Measurements from ENCODE around the gene MYO9B.
A peak's percentile ranks its signal among the peaks of the same experiment; 100 is the strongest.

Gene MYO9B

DNA sequence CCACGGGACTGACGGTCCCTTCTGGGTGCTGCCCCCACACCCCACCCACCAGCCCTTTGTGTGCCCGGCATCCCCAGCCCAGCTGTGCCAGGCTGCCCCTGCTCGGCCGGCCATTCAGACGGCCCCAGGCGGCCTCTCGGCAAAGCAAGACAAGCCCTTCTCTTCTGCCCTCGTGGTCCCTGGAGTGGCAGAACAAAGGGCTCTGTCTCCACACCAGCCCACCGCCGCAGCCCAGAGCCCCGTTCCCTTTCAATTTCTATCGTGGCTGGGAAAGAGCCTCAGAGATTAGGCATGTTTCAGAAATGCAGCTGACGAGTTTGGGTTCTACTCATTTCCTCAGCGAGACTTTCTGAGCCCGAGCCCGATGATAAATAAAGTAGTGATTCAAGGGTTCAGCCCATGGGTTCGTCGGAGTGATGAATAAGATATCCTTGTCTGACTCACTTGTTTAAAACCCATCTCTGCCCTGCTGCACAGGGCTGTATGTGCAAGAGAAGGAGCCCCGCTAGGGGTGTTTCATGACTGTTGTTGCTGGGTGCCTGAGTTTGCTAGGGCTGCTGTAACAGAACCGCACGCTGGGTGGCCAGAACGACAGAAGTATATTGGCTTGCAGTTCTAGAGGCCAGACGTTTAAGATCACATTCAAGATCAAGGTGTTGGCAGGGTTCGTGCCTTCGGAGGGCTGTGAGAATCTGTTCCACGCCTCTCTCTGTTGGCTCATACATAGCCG, 4.3 kb downstream of the MYO9B start:
- no peak for DNase-seq
- Mint-ChIP-seq H3K4me1 (peaks cover 53% of the 10 kb centered on the region), H3K27ac (peak overlapping the region; percentile 85), H3K9me3 (no peaks in the 10 kb centered on the region), H3K36me3 (ENCODE audit: low read depth) (no peaks in the 10 kb centered on the region), H3K27me3 (ENCODE audit: low read depth, poor library complexity) (no peaks in the 10 kb centered on the region), H3K4me3 (no peak overlapping the region)
- TF ChIP-seq, protein P1, sequence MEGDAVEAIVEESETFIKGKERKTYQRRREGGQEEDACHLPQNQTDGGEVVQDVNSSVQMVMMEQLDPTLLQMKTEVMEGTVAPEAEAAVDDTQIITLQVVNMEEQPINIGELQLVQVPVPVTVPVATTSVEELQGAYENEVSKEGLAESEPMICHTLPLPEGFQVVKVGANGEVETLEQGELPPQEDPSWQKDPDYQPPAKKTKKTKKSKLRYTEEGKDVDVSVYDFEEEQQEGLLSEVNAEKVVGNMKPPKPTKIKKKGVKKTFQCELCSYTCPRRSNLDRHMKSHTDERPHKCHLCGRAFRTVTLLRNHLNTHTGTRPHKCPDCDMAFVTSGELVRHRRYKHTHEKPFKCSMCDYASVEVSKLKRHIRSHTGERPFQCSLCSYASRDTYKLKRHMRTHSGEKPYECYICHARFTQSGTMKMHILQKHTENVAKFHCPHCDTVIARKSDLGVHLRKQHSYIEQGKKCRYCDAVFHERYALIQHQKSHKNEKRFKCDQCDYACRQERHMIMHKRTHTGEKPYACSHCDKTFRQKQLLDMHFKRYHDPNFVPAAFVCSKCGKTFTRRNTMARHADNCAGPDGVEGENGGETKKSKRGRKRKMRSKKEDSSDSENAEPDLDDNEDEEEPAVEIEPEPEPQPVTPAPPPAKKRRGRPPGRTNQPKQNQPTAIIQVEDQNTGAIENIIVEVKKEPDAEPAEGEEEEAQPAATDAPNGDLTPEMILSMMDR (IDR thresholded peaks at IDR 0.05), result no peak

DNA sequence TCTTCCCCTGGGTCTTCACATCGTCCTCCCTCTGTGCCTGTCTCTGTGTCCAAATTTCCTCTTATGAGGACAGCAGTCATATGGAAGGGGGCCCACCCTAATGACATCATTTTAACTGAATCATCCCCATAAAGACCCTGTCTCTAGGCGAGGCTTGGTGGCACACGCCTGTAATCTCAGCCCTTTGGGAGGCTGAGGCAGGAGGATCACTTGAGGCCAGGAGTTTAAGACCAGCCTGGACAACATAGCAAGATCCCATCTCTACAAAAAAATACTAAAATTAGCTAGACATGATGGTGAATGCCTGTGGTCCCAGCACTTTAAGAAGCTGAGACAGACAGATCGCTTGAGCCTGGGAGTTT, 4.8 kb downstream of the MYO9B start:
- TF ChIP-seq, protein P1 (IDR thresholded peaks at IDR 0.05), result no peak
- Mint-ChIP-seq H3K27me3 (ENCODE audit: low read depth, poor library complexity) (no peaks in the 10 kb centered on the region), H3K4me3 (no peak overlapping the region), H3K27ac (no peak overlapping the region), H3K9me3 (no peaks in the 10 kb centered on the region), H3K4me1 (peaks cover 50% of the 10 kb centered on the region), H3K36me3 (ENCODE audit: low read depth) (no peaks in the 10 kb centered on the region)
- no peak for DNase-seq

DNA sequence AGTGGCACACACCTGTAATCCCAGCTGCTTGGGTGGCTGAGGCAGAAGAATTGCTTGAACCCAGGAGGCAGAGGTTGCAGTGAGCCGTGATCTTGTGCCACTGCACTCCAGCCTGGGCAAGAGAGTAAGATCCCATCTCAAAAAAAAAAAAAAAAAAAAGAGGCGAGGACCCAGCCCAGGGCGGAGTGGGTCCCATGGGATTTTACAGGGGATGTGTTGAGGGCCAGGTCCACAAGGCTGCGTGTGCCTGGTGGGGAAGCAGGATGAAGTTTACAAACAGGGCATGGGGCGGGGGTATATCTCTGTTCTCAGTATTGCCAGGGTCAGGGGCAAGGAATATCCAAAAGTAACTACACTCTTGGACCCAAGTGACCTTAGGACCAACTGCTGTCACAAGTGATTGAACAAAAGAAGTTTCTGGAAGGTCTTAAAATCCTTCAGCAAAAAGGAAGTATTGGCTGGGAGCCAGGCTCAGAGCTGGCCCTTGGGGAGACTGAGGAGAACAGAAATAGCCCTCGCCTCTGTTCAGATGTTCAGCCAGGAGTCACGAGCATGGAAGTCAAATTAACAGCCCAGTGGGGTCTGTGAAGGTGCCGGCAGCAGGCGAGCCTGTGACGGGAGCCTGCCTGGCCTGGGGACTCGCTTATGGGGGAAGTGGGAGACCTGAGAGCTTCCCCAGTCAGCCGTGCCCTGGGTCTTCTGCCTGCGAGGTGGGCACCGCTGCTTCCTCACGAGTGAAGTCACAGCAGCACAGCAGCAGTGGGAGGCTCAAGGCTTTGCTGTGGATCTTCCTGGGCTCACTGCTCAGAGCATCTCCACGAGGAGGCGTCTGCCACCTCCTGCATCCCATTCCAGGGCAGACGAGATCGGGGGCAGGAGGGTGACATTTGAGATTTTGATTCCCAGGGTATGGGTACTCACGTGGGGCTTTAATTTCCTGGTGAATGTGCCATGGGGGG, 6.4 kb downstream of the MYO9B start:
- DNase-seq, result no peak

DNA sequence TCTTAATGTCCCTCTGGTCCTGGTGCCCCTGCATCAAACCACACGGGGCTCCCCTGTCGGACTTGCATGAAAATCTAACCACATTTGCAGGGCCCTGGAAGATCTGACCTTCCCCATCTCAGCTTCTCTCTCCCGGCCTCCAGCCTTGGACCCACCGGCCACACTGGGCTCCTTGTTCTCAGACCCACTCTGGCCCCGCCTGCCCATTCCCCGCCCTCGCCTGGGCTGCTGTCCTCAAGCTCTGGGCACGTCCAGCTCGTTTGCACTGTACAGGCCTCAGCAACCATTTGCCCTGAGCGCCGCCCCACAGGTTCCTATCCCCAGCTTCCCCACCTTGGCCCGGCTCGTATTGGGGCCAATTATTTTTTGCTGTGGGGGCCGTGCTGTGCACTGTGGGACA, 10.5 kb downstream of the MYO9B start:
- Mint-ChIP-seq H3K27me3 (ENCODE audit: low read depth, poor library complexity) (peaks cover 3% of the 10 kb centered on the region), H3K4me1 (peaks cover 28% of the 10 kb centered on the region), H3K9me3 (no peaks in the 10 kb centered on the region), H3K4me3 (no peak overlapping the region), H3K27ac (no peak overlapping the region), H3K36me3 (ENCODE audit: low read depth) (peaks cover 35% of the 10 kb centered on the region)
- DNase-seq, result no peak
- TF ChIP-seq, protein P1 (IDR thresholded peaks at IDR 0.05), result no peak

More for the DNA sequence above, 6.4 kb downstream of the MYO9B start:
- TF ChIP-seq, protein P1 (IDR thresholded peaks at IDR 0.05), result no peak
- H3K4me3 Mint-ChIP-seq, result no peak overlapping the region
- H3K4me1 Mint-ChIP-seq, result peaks cover 42% of the 10 kb centered on the region
- H3K36me3 Mint-ChIP-seq (ENCODE audit: low read depth), result peaks cover 3% of the 10 kb centered on the region
- peak overlapping the region; percentile 95 for H3K27ac Mint-ChIP-seq
- H3K27me3 Mint-ChIP-seq (ENCODE audit: low read depth, poor library complexity), result peaks cover 3% of the 10 kb centered on the region
- H3K9me3 Mint-ChIP-seq, result no peaks in the 10 kb centered on the region

DNA sequence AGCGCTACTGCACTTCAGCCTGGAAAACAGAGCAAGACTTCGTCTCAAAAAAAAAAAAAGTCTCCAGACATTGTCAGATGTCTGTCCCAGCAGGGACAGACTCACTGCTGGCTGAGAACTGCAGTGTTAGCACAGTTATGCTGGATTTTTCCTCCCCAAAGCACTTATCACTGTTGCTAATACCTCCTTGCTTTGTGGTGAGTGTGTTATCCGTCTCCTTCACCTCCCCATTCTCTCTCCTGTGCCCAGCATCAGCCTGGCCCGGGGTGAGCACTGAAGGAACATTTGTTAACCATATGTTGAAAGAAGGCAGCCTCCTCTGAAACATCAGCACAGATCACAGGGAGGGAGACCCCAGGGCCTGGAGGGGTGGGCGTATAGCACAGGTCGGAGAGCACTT, 11.3 kb downstream of the MYO9B start:
- Mint-ChIP-seq H3K4me1 (peaks cover 26% of the 10 kb centered on the region), H3K36me3 (ENCODE audit: low read depth) (peaks cover 35% of the 10 kb centered on the region), H3K27me3 (ENCODE audit: low read depth, poor library complexity) (peaks cover 3% of the 10 kb centered on the region), H3K4me3 (no peak overlapping the region), H3K27ac (peak overlapping the region; percentile 47), H3K9me3 (no peaks in the 10 kb centered on the region)
- no peak for DNase-seq
- TF ChIP-seq, protein P1 (IDR thresholded peaks at IDR 0.05), result no peak
